ENCODE results near the gene FAM13A. TPM values are rescaled to one million over a fixed set of nuclear protein-coding genes. Genes with fewer than 3 reads are reported as not detected.
A peak's percentile ranks its signal among the peaks of the same experiment; 100 is the strongest.

FAM13A gene
- total and polyA plus RNA-seq, 9 of the 15 experiments (the other 6 are each of a cell fraction or from before 2014, with no cell fraction given): 11.3 to 23.3 (median 14.7) TPM

DNA sequence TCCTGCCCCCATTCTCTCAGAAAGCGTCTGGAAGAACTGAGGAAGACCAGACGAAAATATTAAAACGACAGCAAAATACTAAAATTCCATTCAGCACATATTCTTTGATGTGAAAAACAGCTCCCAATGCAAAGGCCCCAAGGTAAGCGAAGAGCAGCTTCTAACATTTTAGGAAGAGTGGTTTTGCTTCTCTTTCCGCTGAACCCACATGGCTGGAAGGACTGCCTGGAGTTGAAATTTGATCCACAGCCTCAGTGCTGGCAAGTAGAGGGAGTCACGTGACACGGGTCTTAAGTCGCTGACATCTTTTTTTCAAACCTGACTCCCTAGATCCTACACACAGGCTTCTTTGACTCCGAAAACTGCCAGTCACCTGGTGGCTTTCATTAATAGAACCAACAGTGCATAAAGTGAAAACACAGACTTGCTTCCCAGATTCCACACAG, at the start of gene FAM13A (continued):
- TF ChIP-seq MBD2 (IDR thresholded peaks at IDR 0.05; ENCODE audit: borderline replicate concordance, low read depth): 0 out of 2 replicates have a peak, but pooled peaks have one; percentile 26
- TF ChIP-seq, protein P1, sequence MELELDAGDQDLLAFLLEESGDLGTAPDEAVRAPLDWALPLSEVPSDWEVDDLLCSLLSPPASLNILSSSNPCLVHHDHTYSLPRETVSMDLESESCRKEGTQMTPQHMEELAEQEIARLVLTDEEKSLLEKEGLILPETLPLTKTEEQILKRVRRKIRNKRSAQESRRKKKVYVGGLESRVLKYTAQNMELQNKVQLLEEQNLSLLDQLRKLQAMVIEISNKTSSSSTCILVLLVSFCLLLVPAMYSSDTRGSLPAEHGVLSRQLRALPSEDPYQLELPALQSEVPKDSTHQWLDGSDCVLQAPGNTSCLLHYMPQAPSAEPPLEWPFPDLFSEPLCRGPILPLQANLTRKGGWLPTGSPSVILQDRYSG (tag; conservative IDR thresholded peaks at IDR 0.05; ENCODE audit: low read depth): peak; percentile 26; the same call in 1 of the 2 replicates
- TF ChIP-seq, protein P2, sequence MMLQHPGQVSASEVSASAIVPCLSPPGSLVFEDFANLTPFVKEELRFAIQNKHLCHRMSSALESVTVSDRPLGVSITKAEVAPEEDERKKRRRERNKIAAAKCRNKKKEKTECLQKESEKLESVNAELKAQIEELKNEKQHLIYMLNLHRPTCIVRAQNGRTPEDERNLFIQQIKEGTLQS (IDR thresholded peaks at IDR 0.05): peak; percentile 26; the same call in 1 of the 2 replicates
- TF ChIP-seq, protein P2 (CRISPR knock-in tag; conservative IDR thresholded peaks at IDR 0.05): no peak; the same call in 1 of the 2 replicates
- 0 out of 2 replicates have a peak, but pooled peaks have one; percentile 54 for TF ChIP-seq MTA3 (IDR thresholded peaks at IDR 0.05; ENCODE audit: borderline replicate concordance)
- TF ChIP-seq NR2C1 (IDR thresholded peaks at IDR 0.05): peak; percentile 63; the same call in 1 of the 2 replicates
- no peak for TF ChIP-seq NR2C1 (tag; IDR thresholded peaks at IDR 0.05)
- TF ChIP-seq KDM5B (IDR thresholded peaks at IDR 0.05; ENCODE audit: insufficient replicate concordance, low read depth, low read length): peak; percentile 79
- TF ChIP-seq HIVEP1 (CRISPR knock-in tag; IDR thresholded peaks at IDR 0.05): no peak
- peak; percentile 71 for TF ChIP-seq ZNF384 (IDR thresholded peaks at IDR 0.05; ENCODE audit: low read depth, low read length)
- TF ChIP-seq, protein P3, sequence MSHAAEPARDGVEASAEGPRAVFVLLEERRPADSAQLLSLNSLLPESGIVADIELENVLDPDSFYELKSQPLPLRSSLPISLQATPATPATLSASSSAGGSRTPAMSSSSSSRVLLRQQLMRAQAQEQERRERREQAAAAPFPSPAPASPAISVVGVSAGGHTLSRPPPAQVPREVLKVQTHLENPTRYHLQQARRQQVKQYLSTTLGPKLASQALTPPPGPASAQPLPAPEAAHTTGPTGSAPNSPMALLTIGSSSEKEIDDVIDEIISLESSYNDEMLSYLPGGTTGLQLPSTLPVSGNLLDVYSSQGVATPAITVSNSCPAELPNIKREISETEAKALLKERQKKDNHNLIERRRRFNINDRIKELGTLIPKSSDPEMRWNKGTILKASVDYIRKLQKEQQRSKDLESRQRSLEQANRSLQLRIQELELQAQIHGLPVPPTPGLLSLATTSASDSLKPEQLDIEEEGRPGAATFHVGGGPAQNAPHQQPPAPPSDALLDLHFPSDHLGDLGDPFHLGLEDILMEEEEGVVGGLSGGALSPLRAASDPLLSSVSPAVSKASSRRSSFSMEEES (CRISPR knock-in tag; IDR thresholded peaks at IDR 0.05): peak; percentile 100
- TF ChIP-seq NFE2 (IDR thresholded peaks at IDR 0.05; ENCODE audit: low read depth): peak; percentile 42; the same call in 1 of the 2 replicates
- TF ChIP-seq, protein P4, sequence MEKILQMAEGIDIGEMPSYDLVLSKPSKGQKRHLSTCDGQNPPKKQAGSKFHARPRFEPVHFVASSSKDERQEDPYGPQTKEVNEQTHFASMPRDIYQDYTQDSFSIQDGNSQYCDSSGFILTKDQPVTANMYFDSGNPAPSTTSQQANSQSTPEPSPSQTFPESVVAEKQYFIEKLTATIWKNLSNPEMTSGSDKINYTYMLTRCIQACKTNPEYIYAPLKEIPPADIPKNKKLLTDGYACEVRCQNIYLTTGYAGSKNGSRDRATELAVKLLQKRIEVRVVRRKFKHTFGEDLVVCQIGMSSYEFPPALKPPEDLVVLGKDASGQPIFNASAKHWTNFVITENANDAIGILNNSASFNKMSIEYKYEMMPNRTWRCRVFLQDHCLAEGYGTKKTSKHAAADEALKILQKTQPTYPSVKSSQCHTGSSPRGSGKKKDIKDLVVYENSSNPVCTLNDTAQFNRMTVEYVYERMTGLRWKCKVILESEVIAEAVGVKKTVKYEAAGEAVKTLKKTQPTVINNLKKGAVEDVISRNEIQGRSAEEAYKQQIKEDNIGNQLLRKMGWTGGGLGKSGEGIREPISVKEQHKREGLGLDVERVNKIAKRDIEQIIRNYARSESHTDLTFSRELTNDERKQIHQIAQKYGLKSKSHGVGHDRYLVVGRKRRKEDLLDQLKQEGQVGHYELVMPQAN (IDR thresholded peaks at IDR 0.05; ENCODE audit: borderline replicate concordance): peak; percentile 82; the same call in 1 of the 2 replicates
- 0 out of 3 replicates have a peak, but pooled peaks of 1 of the 2 experiments have one; percentile 69 for TF ChIP-seq CBX3 (IDR thresholded peaks at IDR 0.05; ENCODE audit: borderline replicate concordance in 1 of 2, low read length in 2 of 2)
- TF ChIP-seq FOXK2 (conservative IDR thresholded peaks at IDR 0.05 in 1 of 2, IDR thresholded peaks at IDR 0.05 in 1 of 2; ENCODE audit: low read depth in 2 of 2): peak; percentile 71 to 91; a peak in 2 of 4 replicates
- peak; percentile 26; the same call in 1 of the 2 replicates for TF ChIP-seq BRD4 (IDR thresholded peaks at IDR 0.05)
- peak; percentile 3; the same call in 1 of the 2 replicates for TF ChIP-seq TAL1 (IDR thresholded peaks at IDR 0.05)
- TF ChIP-seq, protein P5, sequence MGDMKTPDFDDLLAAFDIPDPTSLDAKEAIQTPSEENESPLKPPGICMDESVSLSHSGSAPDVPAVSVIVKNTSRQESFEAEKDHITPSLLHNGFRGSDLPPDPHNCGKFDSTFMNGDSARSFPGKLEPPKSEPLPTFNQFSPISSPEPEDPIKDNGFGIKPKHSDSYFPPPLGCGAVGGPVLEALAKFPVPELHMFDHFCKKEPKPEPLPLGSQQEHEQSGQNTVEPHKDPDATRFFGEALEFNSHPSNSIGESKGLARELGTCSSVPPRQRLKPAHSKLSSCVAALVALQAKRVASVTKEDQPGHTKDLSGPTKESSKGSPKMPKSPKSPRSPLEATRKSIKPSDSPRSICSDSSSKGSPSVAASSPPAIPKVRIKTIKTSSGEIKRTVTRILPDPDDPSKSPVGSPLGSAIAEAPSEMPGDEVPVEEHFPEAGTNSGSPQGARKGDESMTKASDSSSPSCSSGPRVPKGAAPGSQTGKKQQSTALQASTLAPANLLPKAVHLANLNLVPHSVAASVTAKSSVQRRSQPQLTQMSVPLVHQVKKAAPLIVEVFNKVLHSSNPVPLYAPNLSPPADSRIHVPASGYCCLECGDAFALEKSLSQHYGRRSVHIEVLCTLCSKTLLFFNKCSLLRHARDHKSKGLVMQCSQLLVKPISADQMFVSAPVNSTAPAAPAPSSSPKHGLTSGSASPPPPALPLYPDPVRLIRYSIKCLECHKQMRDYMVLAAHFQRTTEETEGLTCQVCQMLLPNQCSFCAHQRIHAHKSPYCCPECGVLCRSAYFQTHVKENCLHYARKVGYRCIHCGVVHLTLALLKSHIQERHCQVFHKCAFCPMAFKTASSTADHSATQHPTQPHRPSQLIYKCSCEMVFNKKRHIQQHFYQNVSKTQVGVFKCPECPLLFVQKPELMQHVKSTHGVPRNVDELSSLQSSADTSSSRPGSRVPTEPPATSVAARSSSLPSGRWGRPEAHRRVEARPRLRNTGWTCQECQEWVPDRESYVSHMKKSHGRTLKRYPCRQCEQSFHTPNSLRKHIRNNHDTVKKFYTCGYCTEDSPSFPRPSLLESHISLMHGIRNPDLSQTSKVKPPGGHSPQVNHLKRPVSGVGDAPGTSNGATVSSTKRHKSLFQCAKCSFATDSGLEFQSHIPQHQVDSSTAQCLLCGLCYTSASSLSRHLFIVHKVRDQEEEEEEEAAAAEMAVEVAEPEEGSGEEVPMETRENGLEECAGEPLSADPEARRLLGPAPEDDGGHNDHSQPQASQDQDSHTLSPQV (IDR thresholded peaks at IDR 0.05): peak; percentile 56

Data from K562 (cell line).